GM21529 (cell line): ENCODE measurements around the gene ATP8B3.
"Not testable (repeated sequence)": the region's sequence is repeated elsewhere in the genome, so short reads cannot be mapped to it uniquely, and the experiment has no call there.

Experiments used
- ATAC-seq: cut with Tn5 transposase; IDR thresholded peaks from one replicate; pipeline ENCODE4 v1.9.1; 2021; ENCODE audit not compliant: unreplicated experiment

ATP8B3 gene

GRCh38 chr19:1804858-1805257 is 7.2 kb downstream of the ATP8B3 start:
- no peak for ATAC-seq

- ATAC-seq = no peak
These were observed 12.3 kb downstream of the ATP8B3 start for GRCh38 chr19:1799695-1800342.

GRCh38 chr19:1797313-1797712 is 14.8 kb downstream of the ATP8B3 start:
- ATAC-seq = not testable (repeated sequence)

GRCh38 chr19:1796395-1797142 is 15.5 kb downstream of the ATP8B3 start:
- no peak for ATAC-seq

- no peak for ATAC-seq
These were observed 17.5 kb downstream of the ATP8B3 start for GRCh38 chr19:1794424-1795172.

- ATAC-seq = no peak
These were observed 20.2 kb downstream of the ATP8B3 start for GRCh38 chr19:1791879-1792278.

- no peak for ATAC-seq
These were observed 21.9 kb downstream of the ATP8B3 start for GRCh38 chr19:1790054-1790792.

- ATAC-seq = no peak
These were observed 22.6 kb downstream of the ATP8B3 start for GRCh38 chr19:1789261-1790041.

GRCh38 chr19:1787116-1787515 is 25.0 kb downstream of the ATP8B3 start:
- ATAC-seq = no peak

- ATAC-seq = no peak
These were observed 25.4 kb downstream of the ATP8B3 start for GRCh38 chr19:1786668-1787067.

- ATAC-seq = no peak
These were observed 26.8 kb downstream of the ATP8B3 start for GRCh38 chr19:1785310-1785709.

- ATAC-seq = no peak
These were observed 28.2 kb downstream of the ATP8B3 start for GRCh38 chr19:1783874-1784273.

- ATAC-seq = no peak
These were observed 28.7 kb downstream of the ATP8B3 start for GRCh38 chr19:1783354-1783753.

GRCh38 chr19:1782521-1782920 is 29.6 kb downstream of the ATP8B3 start:
- ATAC-seq = no peak

GRCh38 chr19:1780272-1780958 is 31.7 kb downstream of the ATP8B3 start:
- no peak for ATAC-seq

GRCh38 chr19:1779574-1779973 is 32.5 kb downstream of the ATP8B3 start:
- ATAC-seq = no peak

GRCh38 chr19:1777149-1777548 is 34.9 kb downstream of the ATP8B3 start:
- no peak for ATAC-seq

GRCh38 chr19:1776606-1777147 is 35.4 kb downstream of the ATP8B3 start:
- no peak for ATAC-seq

- ATAC-seq = no peak
These were observed 36.0 kb downstream of the ATP8B3 start for GRCh38 chr19:1775951-1776605.
